DND-41 (cell line): ENCODE results near the gene SETD9.

Experiments used
- EZH2 ChIP-seq: IDR thresholded peaks from 3 replicates; pipeline ENCODE4 v1.6.1; 2012; ENCODE audit warnings: borderline replicate concordance, low read depth, mild to moderate bottlenecking, moderate library complexity, low read length, inconsistent platforms; ENCODE audit not compliant: severe bottlenecking
- TF ChIP-seq, protein P1 (sequence below): IDR thresholded peaks from 2 replicates; pipeline ENCODE4 v1.5.1; 2012; ENCODE audit warnings: borderline replicate concordance, low read length, moderate library complexity, mild to moderate bottlenecking; ENCODE audit not compliant: poor library complexity, severe bottlenecking; ENCODE audit errors: extremely low read depth

DNA sequence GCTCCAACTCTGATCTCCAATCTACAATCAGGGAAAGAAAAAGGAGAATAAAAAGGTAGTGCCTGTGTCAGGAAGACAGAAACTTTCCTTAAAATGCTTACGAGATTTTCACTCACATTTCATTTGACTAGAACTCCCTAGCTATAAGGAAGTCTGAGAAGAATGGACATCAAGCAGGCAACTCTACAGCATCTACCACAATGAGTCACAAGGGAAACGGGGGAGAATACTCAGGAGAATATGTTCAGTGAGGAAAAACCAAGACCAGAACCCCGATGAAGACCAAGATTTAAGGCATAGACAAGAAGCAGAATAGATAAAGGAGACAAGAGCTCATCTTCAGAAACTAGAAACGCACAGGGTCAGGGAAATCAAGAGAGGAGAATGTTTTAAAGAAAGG is 9.0 kb upstream of the SETD9 start:
- TF ChIP-seq, protein P1, sequence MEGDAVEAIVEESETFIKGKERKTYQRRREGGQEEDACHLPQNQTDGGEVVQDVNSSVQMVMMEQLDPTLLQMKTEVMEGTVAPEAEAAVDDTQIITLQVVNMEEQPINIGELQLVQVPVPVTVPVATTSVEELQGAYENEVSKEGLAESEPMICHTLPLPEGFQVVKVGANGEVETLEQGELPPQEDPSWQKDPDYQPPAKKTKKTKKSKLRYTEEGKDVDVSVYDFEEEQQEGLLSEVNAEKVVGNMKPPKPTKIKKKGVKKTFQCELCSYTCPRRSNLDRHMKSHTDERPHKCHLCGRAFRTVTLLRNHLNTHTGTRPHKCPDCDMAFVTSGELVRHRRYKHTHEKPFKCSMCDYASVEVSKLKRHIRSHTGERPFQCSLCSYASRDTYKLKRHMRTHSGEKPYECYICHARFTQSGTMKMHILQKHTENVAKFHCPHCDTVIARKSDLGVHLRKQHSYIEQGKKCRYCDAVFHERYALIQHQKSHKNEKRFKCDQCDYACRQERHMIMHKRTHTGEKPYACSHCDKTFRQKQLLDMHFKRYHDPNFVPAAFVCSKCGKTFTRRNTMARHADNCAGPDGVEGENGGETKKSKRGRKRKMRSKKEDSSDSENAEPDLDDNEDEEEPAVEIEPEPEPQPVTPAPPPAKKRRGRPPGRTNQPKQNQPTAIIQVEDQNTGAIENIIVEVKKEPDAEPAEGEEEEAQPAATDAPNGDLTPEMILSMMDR, result no peak
- no peak for TF ChIP-seq EZH2
